ENCODE data around the gene RGS12.

DNA sequence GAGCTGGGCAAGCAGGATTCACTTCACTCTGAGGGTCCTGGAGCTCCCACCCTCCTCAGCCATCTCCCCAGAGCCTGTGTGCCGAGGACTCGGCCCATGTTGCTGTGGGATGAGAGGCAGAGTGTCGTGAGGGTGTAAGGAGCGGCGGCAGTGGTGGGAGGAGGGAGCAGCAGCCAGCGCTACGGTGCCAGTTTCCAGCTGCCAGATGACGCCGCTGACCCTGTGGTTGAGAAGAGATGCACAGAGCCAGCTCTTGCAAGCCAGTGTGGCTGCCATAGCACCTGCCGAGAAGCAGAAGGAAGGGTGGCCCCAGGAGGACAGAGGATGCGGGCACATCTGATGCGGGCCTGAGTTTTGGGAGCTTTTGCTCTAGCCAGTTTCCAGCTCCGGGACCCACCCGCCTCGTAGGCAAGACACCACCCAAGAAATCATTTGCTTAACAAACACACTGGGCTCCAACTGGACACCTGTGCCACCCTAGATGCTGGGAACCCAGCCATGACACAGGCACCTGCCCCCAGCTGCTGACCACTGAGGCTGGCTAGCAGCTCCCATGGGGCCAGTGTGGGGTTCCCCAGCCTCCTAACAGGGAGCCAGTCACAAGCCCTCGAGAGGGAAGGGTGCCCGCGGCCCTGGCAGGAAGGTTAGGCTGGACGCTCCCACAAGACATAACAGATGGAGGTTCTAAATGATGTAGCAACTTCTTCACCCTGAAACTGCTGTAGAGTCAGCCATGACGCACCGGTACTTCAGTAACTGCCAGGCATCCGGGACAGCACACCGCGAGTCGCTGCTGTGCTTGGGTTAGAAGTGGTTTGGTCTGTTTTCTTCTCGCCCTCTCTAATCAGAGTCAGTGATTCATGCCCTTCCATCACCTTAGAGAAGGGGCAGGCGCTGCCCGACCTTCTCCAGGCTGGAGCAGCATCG lies 35.0 kb upstream of the RGS12 start:
- no peak for TF ChIP-seq POLR2AphosphoS5 (IDR thresholded peaks at IDR 0.05; ENCODE audit: borderline replicate concordance, low read depth, low read length)
- no peak for TF ChIP-seq EZH2 (IDR thresholded peaks at IDR 0.05)
- no peak for TF ChIP-seq FOXP2 (optimal IDR thresholded peaks at IDR 0.05; ENCODE audit: control extremely low read depth, extremely low read length, insufficient read depth)

All from SK-N-MC (cell line).